Osteocyte (in vitro differentiated cells): ENCODE data around the gene CST5. TPM values are rescaled to one million over a fixed set of nuclear protein-coding genes. Genes with fewer than 3 reads are reported as not detected.

ENCODE experiments used
- DNase-seq: peaks from one replicate; pipeline ENCODE4 v3.0.0; 2021; ENCODE audit warnings: mixed read lengths; ENCODE audit not compliant: unreplicated experiment; ENCODE audit errors: extremely low spot score
- H3K27ac Mint-ChIP-seq: one replicate; pipeline ENCODE4 v1.8.0; 2021; ENCODE audit warnings: mild to moderate bottlenecking, mixed read lengths; ENCODE audit not compliant: unreplicated experiment
- H3K27me3 Mint-ChIP-seq: one replicate; pipeline ENCODE4 v1.8.0; 2021; ENCODE audit warnings: mixed read lengths; ENCODE audit not compliant: unreplicated experiment
- H3K36me3 Mint-ChIP-seq: one replicate; pipeline ENCODE4 v1.8.0; 2021; ENCODE audit warnings: mixed read lengths; ENCODE audit not compliant: unreplicated experiment
- H3K4me1 Mint-ChIP-seq: one replicate; pipeline ENCODE4 v1.8.0; 2021; ENCODE audit warnings: mixed read lengths; ENCODE audit not compliant: unreplicated experiment
- H3K4me3 Mint-ChIP-seq: one replicate; pipeline ENCODE4 v1.8.0; 2021; ENCODE audit warnings: mild to moderate bottlenecking, moderate library complexity, mixed read lengths; ENCODE audit not compliant: unreplicated experiment
- H3K9me3 Mint-ChIP-seq: one replicate; pipeline ENCODE4 v1.8.0; 2021; ENCODE audit warnings: mixed read lengths; ENCODE audit not compliant: unreplicated experiment
- CTCF ChIP-seq: fragments of 200-600 bp; sonication (generic); IDR thresholded peaks from 2 replicates; pipeline ENCODE4 v1.5.0; 2021; ENCODE audit warnings: antibody characterized with exemption, mild to moderate bottlenecking, moderate library complexity
- total RNA-seq: library from RNA; stranded (reverse); gene quantifications from 2 replicates; pipeline ENCODE4 v1.2.1, GENCODE V29; 2021

CST5 gene
- total RNA-seq, 1 donor from 2014 or later: not detected

DNA sequence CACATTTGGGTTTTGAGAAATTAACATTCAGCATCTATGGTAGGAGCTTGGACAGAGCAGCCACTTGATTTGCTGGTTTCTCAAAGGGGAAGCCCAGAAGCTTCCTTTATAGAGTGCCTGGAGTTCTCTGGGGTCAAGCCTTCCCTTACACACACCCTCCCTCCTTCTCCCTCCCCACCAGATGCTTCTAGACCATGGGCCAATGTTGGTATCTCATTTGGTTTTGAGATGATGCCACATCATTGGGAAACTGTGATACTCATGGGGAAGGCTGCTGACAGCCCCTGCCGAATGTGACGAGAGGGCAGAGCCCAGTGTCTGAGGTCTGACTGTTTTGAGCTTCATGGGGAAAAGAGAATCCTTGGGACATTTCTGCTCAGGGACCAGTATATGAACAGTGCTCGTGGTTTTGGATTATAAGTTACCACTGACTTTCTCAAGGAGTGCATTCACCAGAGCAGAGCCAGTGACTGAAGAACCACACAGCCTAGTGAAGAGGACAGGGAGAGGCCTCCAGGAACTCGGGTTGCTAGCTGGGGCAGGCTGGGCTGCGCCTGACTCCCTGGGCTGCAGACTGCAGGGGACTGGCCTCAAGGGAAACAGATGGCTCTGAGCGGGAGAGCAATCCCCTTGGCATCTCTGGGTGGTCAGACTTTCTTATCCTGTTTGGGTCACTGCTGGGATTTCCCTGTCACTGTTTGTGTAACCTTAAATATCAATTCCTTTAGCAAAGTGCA lies 46.4 kb upstream of the CST5 start:
- no peak overlapping the region for H3K27ac Mint-ChIP-seq

DNA sequence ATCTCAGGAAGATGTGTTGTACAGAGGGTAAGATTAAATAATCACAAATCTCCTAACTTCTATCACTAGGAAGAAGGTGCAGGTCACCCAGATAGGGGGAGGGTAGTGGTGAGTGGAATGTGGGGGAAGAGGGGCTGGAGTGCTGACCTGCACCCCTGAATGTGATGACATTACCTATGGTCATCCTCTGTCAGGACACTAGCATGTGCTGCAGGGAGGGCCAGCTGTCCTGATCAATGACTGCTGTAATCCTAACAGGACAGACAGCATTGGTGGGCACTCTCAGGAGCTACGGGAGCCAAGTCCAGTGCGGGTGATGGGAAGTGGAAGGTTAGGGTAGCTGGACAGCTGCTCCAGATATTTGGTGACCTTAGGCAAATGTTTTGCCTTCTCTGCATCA lies 45.2 kb upstream of the CST5 start:
- TF ChIP-seq CTCF: no peak
- H3K36me3 Mint-ChIP-seq: no peaks in the 10 kb centered on the region
- no peak overlapping the region for H3K4me3 Mint-ChIP-seq
- no peak for DNase-seq
- H3K9me3 Mint-ChIP-seq: no peaks in the 10 kb centered on the region
- no peak overlapping the region for H3K27ac Mint-ChIP-seq
- peaks cover under 1% of the 10 kb centered on the region for H3K27me3 Mint-ChIP-seq
- H3K4me1 Mint-ChIP-seq: peaks cover 8% of the 10 kb centered on the region

More for the DNA sequence above, 46.4 kb upstream of the CST5 start:
- no peak for DNase-seq
- Mint-ChIP-seq H3K4me1 (no peaks in the 10 kb centered on the region), H3K9me3 (no peaks in the 10 kb centered on the region), H3K4me3 (no peak overlapping the region), H3K27me3 (peaks cover 4% of the 10 kb centered on the region), H3K36me3 (no peaks in the 10 kb centered on the region)
- no peak for TF ChIP-seq CTCF

GRCh38 chr20:23923891-23924435 lies 44.4 kb upstream of the CST5 start:
- no peaks in the 10 kb centered on the region for H3K36me3 Mint-ChIP-seq
- peaks cover 9% of the 10 kb centered on the region for H3K4me1 Mint-ChIP-seq
- no peak for TF ChIP-seq CTCF
- no peaks in the 10 kb centered on the region for H3K27me3 Mint-ChIP-seq
- no peak overlapping the region for H3K4me3 Mint-ChIP-seq
- H3K27ac Mint-ChIP-seq: no peak overlapping the region
- H3K9me3 Mint-ChIP-seq: no peaks in the 10 kb centered on the region
- no peak for DNase-seq

GRCh38 chr20:23923311-23923710 lies 43.8 kb upstream of the CST5 start:
- Mint-ChIP-seq H3K36me3 (no peaks in the 10 kb centered on the region), H3K4me1 (peaks cover 9% of the 10 kb centered on the region), H3K27me3 (no peaks in the 10 kb centered on the region), H3K27ac (no peak overlapping the region), H3K4me3 (no peak overlapping the region), H3K9me3 (no peaks in the 10 kb centered on the region)
- no peak for TF ChIP-seq CTCF
- no peak for DNase-seq

- Mint-ChIP-seq H3K27ac (no peak overlapping the region), H3K27me3 (no peaks in the 10 kb centered on the region), H3K4me3 (no peak overlapping the region), H3K36me3 (no peaks in the 10 kb centered on the region), H3K9me3 (no peaks in the 10 kb centered on the region), H3K4me1 (peaks cover 9% of the 10 kb centered on the region)
- no peak for TF ChIP-seq CTCF
- no peak for DNase-seq
Measured at GRCh38 chr20:23920408-23921325, 41.1 kb upstream of the CST5 start.
